Upper lobe of left lung (tissue), 6 donors: ENCODE data around the gene PTPRR. TPM values are rescaled to one million over a fixed set of nuclear protein-coding genes. Genes with fewer than 3 reads are reported as not detected.
A peak's percentile ranks its signal among the peaks of the same experiment; 100 is the strongest.

Experiments used
- ATAC-seq, 2 donors: fragments of 200-7000 bp; cut with Tn5 transposase; one replicate each; pipeline ENCODE4 v1.9.1; 2022; ENCODE audit warnings: mild to moderate bottlenecking in 2 of 2, moderate library complexity in 2 of 2; ENCODE audit not compliant: low FRiP score in 2 of 2
- DNase-seq, 2 donors: peaks; one replicate each; pipeline ENCODE4 v3.0.0-alpha.2; 2019 to 2020
- H3K27ac ChIP-seq, 4 donors: fragments of 200-600 bp; sonication (generic); one replicate each; pipeline ENCODE4 v1.5.1; 2016 to 2019
- H3K27me3 ChIP-seq, 4 donors: fragments of 200-600 bp; sonication (generic); one replicate each; pipeline ENCODE4 v1.5.1; 2017 to 2019
- H3K36me3 ChIP-seq, 4 donors: fragments of 200-600 bp; sonication (generic); one replicate each; pipeline ENCODE4 v1.5.1; 2016 to 2019
- H3K4me1 ChIP-seq, 4 donors: fragments of 200-600 bp; sonication (generic); one replicate each; pipeline ENCODE4 v1.5.1; 2018 to 2019
- H3K4me3 ChIP-seq, 4 donors: fragments of 200-600 bp; sonication (generic); one replicate each; pipeline ENCODE4 v1.5.1; 2017 to 2019; ENCODE audit warnings: mild to moderate bottlenecking in 2 of 4, moderate library complexity in 1 of 4
- H3K9me3 ChIP-seq, 4 donors: fragments of 200-600 bp; sonication (generic); one replicate each; pipeline ENCODE4 v1.5.1; 2018 to 2019
- EP300 ChIP-seq, 4 donors: sonication (generic); formaldehyde crosslinking; IDR thresholded peaks; one replicate each; pipeline ENCODE4 v1.5.1; 2017; ENCODE audit warnings: antibody characterized with exemption in 4 of 4, control low read depth in 2 of 4
- POLR2A ChIP-seq, 4 donors: fragments of 450-650 bp; IDR thresholded peaks; one replicate each; pipeline ENCODE4 v1.5.1; 2016 to 2017; ENCODE audit warnings: antibody characterized with exemption in 4 of 4, mild to moderate bottlenecking in 2 of 4
- POLR2AphosphoS5 ChIP-seq, 2 donors: sonication (generic); formaldehyde crosslinking; IDR thresholded peaks; one replicate each; pipeline ENCODE4 v1.5.1; 2017; ENCODE audit warnings: antibody characterized with exemption in 2 of 2
- WGBS, 2 donors: methylation state at CpG; one replicate each; pipeline ENCODE4 v1.1.5; 2017 to 2018; 5-methylcytosine and 5-hydroxymethylcytosine counted together
- total RNA-seq, 6 donors: library from RNA; depleted of rRNA in 4 of 6; stranded (reverse); fragments of >200 nt in 4 of 6; gene quantifications; one replicate each; pipeline versions ENCODE4 v1.1.0 to v1.2.1, GENCODE V29; 2016 to 2021
- TF ChIP-seq, protein P1 (sequence below), 6 experiments: fragments of 450-650 bp in 4 of 6; fragments of 200-600 bp in 2 of 6; sonication (generic) in 2 of 6; IDR thresholded peaks; one replicate each; pipeline ENCODE4 v1.5.1; 2016 to 2019; ENCODE audit warnings: antibody characterized with exemption in 6 of 6
- donor health status: DM: no; HTN: no; CAD: no; lungs with moderate emphysema.
- donor health status: DM: no; HTN: yes; CAD: no; lungs with severe emphysema.

The PTPRR gene
- total RNA-seq, 6 donors from 2014 or later, result 0.30 to 2.7 (median 0.79) TPM; not detected in 1

DNA sequence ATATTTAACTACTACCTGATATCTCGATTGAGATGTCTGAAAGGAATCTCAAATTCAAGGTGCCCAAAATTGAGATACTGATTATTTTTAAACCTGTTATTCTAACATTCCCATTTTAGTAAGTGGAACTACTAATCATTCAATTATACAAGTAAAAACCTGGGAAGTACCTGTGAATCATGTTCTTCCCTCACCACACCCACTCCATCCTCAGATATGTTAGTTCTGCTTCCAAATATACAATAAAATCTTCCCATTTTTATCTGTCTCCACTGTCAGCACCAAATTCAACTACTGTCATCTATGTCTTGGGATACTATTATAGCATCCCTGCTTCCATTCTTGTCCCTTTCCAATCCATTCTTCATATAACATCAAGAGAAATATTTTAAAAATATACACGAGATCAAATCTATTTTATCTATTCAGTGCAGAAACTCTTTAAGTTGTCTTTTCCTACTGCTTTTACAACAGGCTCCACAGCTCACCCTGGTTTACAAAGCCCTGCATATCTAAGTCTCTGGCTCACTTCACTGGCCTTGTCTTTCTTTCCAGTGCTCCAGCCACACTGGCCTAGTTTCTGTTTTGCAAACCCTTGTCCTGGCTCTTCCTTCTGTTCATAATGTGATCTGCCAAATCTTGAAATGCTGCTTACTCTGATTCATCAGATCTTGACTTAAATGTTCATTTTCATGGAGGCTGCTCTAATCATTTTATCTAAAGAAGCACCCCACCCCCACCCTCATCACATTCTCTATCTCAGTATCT, 122.3 kb downstream of the PTPRR start:
- no peak overlapping the region for H3K27ac ChIP-seq
- H3K4me3 ChIP-seq, result no peak overlapping the region
- 77 to 90% methylated on average over 2 of the region's 2 CpGs for WGBS, 2 donors
- ATAC-seq (peak in 1 of 2 donors; percentile 47), DNase-seq (no peak)
- TF ChIP-seq POLR2A (IDR thresholded peaks at IDR 0.05), result no peak
- no peak for TF ChIP-seq EP300 (IDR thresholded peaks at IDR 0.05)
- no peak for TF ChIP-seq POLR2AphosphoS5 (IDR thresholded peaks at IDR 0.05)
- TF ChIP-seq, protein P1, sequence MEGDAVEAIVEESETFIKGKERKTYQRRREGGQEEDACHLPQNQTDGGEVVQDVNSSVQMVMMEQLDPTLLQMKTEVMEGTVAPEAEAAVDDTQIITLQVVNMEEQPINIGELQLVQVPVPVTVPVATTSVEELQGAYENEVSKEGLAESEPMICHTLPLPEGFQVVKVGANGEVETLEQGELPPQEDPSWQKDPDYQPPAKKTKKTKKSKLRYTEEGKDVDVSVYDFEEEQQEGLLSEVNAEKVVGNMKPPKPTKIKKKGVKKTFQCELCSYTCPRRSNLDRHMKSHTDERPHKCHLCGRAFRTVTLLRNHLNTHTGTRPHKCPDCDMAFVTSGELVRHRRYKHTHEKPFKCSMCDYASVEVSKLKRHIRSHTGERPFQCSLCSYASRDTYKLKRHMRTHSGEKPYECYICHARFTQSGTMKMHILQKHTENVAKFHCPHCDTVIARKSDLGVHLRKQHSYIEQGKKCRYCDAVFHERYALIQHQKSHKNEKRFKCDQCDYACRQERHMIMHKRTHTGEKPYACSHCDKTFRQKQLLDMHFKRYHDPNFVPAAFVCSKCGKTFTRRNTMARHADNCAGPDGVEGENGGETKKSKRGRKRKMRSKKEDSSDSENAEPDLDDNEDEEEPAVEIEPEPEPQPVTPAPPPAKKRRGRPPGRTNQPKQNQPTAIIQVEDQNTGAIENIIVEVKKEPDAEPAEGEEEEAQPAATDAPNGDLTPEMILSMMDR (IDR thresholded peaks at IDR 0.05), result no peak
- H3K27me3 ChIP-seq, result no peaks in the 10 kb centered on the region
- no peaks in the 10 kb centered on the region for H3K36me3 ChIP-seq
- H3K9me3 ChIP-seq, result no peaks in the 10 kb centered on the region
- no peaks in the 10 kb centered on the region for H3K4me1 ChIP-seq

DNA sequence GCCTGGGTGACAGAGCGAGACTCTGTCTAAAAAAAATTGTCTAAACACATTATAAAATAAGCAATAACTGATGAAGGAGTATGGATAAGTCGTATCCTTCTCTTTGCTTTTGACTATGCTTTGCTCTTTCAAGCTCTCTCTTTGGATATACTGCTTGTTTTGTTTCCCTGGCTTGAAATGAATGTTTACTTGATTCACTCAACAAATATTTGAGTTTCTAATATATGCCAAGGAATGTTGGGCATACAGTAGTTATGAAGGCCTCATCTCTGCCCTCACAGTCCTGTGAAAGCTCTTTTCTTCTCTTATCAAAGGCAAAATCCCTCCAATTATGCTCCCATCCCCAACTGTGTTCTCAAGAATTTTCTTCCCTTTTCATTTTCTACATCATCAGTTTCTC, 123.5 kb downstream of the PTPRR start:
- Histone ChIP-seq H3K36me3 (no peaks in the 10 kb centered on the region), H3K4me3 (no peak overlapping the region), H3K27ac (no peak overlapping the region), H3K27me3 (no peaks in the 10 kb centered on the region), H3K4me1 (no peaks in the 10 kb centered on the region), H3K9me3 (no peaks in the 10 kb centered on the region)
- WGBS, 2 donors, result 74 to 79% methylated on average over 2 of the region's 2 CpGs
- DNase-seq, result no peak
- no peak for ATAC-seq
- TF ChIP-seq EP300 (IDR thresholded peaks at IDR 0.05) (no peak), POLR2AphosphoS5 (IDR thresholded peaks at IDR 0.05) (no peak), POLR2A (IDR thresholded peaks at IDR 0.05) (no peak)
- TF ChIP-seq, protein P1 (IDR thresholded peaks at IDR 0.05), result no peak

DNA sequence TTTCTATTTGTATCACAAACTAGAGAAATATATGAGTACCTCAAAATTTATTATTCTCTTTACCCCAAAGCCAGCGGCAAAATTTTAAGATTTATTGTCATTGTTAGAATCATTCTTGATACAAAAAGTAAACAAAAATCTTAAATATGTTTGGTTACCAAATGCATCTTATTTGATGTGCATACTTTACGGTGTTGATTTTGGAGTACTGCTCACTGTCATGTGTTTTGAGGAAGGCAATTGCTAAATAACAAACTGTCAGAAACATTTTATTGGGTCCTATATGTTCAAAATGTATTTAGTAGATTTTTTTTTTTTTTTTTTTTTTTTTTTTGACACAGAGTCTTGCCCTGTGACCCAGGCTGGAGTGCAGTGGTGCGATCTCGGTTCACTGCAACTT, 124.9 kb downstream of the PTPRR start:
- Histone ChIP-seq H3K4me1 (no peaks in the 10 kb centered on the region), H3K4me3 (no peak overlapping the region), H3K27me3 (no peaks in the 10 kb centered on the region), H3K9me3 (no peaks in the 10 kb centered on the region), H3K36me3 (no peaks in the 10 kb centered on the region), H3K27ac (no peak overlapping the region)
- ATAC-seq, result no peak
- DNase-seq, result no peak
- WGBS, 2 donors, result 90 to 92% methylated on average over 4 of the region's 4 CpGs
- TF ChIP-seq POLR2AphosphoS5 (IDR thresholded peaks at IDR 0.05) (no peak), POLR2A (IDR thresholded peaks at IDR 0.05) (no peak), EP300 (IDR thresholded peaks at IDR 0.05) (no peak)
- TF ChIP-seq, protein P1 (IDR thresholded peaks at IDR 0.05), result no peak

DNA sequence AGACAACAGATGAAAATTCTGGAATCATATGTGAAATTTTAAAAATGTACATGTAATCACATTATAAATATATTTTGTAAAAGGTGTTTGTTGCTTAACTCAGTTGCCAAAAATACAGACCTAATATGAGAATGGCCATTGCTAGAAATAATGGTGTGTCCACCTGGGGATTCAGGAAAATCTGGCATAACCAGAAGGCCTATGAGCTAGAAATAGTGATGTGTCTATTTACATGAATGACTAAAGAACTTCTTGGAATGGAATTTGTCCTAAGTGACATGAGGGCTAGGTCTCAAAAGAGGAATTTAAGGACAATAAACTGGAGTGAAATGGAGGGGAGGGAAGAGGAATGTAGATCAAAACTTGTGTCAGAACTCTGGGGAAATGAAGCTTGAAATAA, 126.4 kb downstream of the PTPRR start:
- H3K27ac ChIP-seq, result no peak overlapping the region
- ATAC-seq, result no peak
- H3K4me1 ChIP-seq, result no peaks in the 10 kb centered on the region
- no peaks in the 10 kb centered on the region for H3K9me3 ChIP-seq
- H3K36me3 ChIP-seq, result no peaks in the 10 kb centered on the region
- no peak for DNase-seq
- TF ChIP-seq EP300 (IDR thresholded peaks at IDR 0.05) (no peak), POLR2AphosphoS5 (IDR thresholded peaks at IDR 0.05) (no peak), POLR2A (IDR thresholded peaks at IDR 0.05) (no peak)
- TF ChIP-seq, protein P1 (IDR thresholded peaks at IDR 0.05), result no peak
- H3K27me3 ChIP-seq, result no peaks in the 10 kb centered on the region
- H3K4me3 ChIP-seq, result no peak overlapping the region

DNA sequence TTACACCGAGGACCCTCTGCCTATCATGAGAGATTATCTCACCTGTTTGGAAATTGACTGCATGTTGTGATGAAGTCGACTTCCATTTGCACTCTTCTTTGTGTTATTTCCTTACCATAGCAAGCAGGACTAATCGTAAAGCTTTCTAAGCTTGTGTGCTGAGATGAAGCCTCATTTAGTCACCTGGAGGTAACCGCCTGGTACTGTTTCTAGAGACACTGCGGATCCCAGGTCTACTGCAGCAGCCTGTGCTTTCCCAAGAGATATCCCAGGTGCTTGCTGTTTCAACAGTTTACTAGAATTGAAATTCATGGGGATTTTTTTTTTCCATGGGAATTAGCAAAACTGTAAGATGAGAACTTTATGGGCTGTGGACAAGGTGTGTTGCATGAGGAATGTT, 131.8 kb downstream of the PTPRR start:
- Histone ChIP-seq H3K27me3 (no peaks in the 10 kb centered on the region), H3K36me3 (no peaks in the 10 kb centered on the region), H3K27ac (no peak overlapping the region), H3K9me3 (no peaks in the 10 kb centered on the region), H3K4me1 (no peaks in the 10 kb centered on the region), H3K4me3 (no peak overlapping the region)
- no peak for DNase-seq
- no peak for ATAC-seq
- TF ChIP-seq EP300 (IDR thresholded peaks at IDR 0.05) (no peak), POLR2AphosphoS5 (IDR thresholded peaks at IDR 0.05) (no peak), POLR2A (IDR thresholded peaks at IDR 0.05) (no peak)
- TF ChIP-seq, protein P1 (IDR thresholded peaks at IDR 0.05), result no peak
- 83 to 89% methylated on average over 5 of the region's 5 CpGs for WGBS, 2 donors
